K562 (cell line): ENCODE results near the gene SLC17A2. TPM values are rescaled to one million over a fixed set of nuclear protein-coding genes. Genes with fewer than 3 reads are reported as not detected.

Source experiments
- ATAC-seq: fragments of 200-7000 bp; cut with Tn5 transposase; 3 replicates; pipeline ENCODE4 v1.9.1; 2020; ENCODE audit warnings: moderate library complexity
- Bru-seq: library from RNA; stranded (reverse); fragments of 400-500 nt; gene quantifications from one replicate; lab custom pipeline; 2021; lab: Mats Ljungman, UMichigan
- BruChase-seq, 2 experiments: library from RNA; stranded (reverse); fragments of 400-500 nt; gene quantifications; one replicate each; lab custom pipeline; 2021; lab: Mats Ljungman, UMichigan
- BruUV-seq: library from RNA; stranded (reverse); fragments of 400-500 nt; replicated peaks from 2 replicates; lab custom pipeline; 2021; lab: Mats Ljungman, UMichigan
- CTCF ChIA-PET: fragments of 300-600 bp; formaldehyde crosslinking; extraction: SDS; loops from one replicate; lab custom pipeline; 2021; ENCODE audit warnings: low intra/inter-chr PET ratio; lab: Yijun Ruan, JAX
- POLR2A ChIA-PET: fragments of 300-600, 350-650 bp; sonication (Branson Sonifier 250); formaldehyde crosslinking; extraction: SDS; loops from one replicate; lab custom pipeline; 2021; ENCODE audit warnings: antibody characterized with exemption, inconsistent platforms; lab: Yijun Ruan, JAX
- DNase-seq, 4 experiments: peaks; one replicate each; pipeline versions ENCODE4 v3.0.0 to v3.0.0-alpha.2; 2011 to 2018; ENCODE audit warnings: low spot score in 3 of 4, mixed read lengths in 3 of 4; ENCODE audit errors: extremely low read depth in 1 of 4
- FAIRE-seq: peaks from 2 replicates; lab custom pipeline; 2011; peaks lifted over from hg19 to GRCh38; lab: Jason Lieb, UNC
- H2AFZ ChIP-seq: 2 replicates; pipeline ENCODE4 v1.6.0; 2011; ENCODE audit warnings: low read depth, low read length, control low read depth, inconsistent platforms
- H3K27ac ChIP-seq: fragments of 200-600 bp; 3 replicates; pipeline ENCODE4 v1.8.0; 2011; ENCODE audit warnings: low read depth, mild to moderate bottlenecking, control low read depth, inconsistent platforms, low read length, moderate library complexity, mixed read lengths; ENCODE audit errors: extremely low read depth
- H3K27me3 ChIP-seq, 2 experiments: fragments of 300-600 bp in 1 of 2; 2 replicates in 1 of 2; 3 replicates in 1 of 2; pipeline versions ENCODE4 v1.6.0 to v1.8.0; 2011; ENCODE audit warnings: inconsistent platforms in 2 of 2, low read length in 2 of 2, mild to moderate bottlenecking in 1 of 2, mixed read lengths in 1 of 2, moderate library complexity in 1 of 2; ENCODE audit not compliant: control insufficient read depth in 2 of 2, insufficient read depth in 2 of 2
- H3K36me3 ChIP-seq: fragments of 300-600 bp; 3 replicates; pipeline ENCODE4 v1.8.0; 2011; ENCODE audit warnings: mild to moderate bottlenecking, low read length, inconsistent platforms; ENCODE audit not compliant: control insufficient read depth, insufficient read depth
- H3K4me1 ChIP-seq, 2 experiments: fragments of 200-600 bp in 1 of 2; replicated peaks in 1 of 2; 2 replicates in 1 of 2; 3 replicates in 1 of 2; pipeline versions ENCODE4 v1.5.1 to v1.8.0; 2011; ENCODE audit warnings: inconsistent platforms in 2 of 2, low read length in 2 of 2, mild to moderate bottlenecking in 1 of 2, mixed read lengths in 1 of 2, moderate library complexity in 1 of 2; ENCODE audit not compliant: control insufficient read depth in 2 of 2, insufficient read depth in 2 of 2
- H3K4me2 ChIP-seq: 2 replicates; pipeline ENCODE4 v1.6.1; 2011; ENCODE audit warnings: low read length, control low read depth, inconsistent platforms, mixed read lengths; ENCODE audit not compliant: insufficient read depth
- H3K4me3 ChIP-seq: fragments of 200-600 bp; sonication (generic), shearing (Covaris generic); 2 replicates; pipeline ENCODE4 v1.5.1; 2016; ENCODE audit warnings: control low read depth, inconsistent platforms
- H3K79me2 ChIP-seq: fragments of 200-600 bp; 3 replicates; pipeline ENCODE4 v1.8.0; 2011; ENCODE audit warnings: low read length, inconsistent platforms; ENCODE audit not compliant: control insufficient read depth, insufficient read depth
- H3K9ac ChIP-seq, 2 experiments: 2 replicates each; pipeline versions ENCODE4 v1.6.0 to v1.6.1; 2011; ENCODE audit warnings: low read depth in 2 of 2, low read length in 2 of 2, control low read depth in 1 of 2, inconsistent platforms in 1 of 2, mild to moderate bottlenecking in 1 of 2, mixed read lengths in 1 of 2; ENCODE audit not compliant: insufficient read depth in 1 of 2
- H3K9me1 ChIP-seq: one replicate; pipeline ENCODE4 v1.6.0; 2011; ENCODE audit warnings: inconsistent platforms, mild to moderate bottlenecking, low read length, moderate library complexity; ENCODE audit not compliant: control insufficient read depth, insufficient read depth
- H3K9me3 ChIP-seq: replicated peaks from 2 replicates; pipeline ENCODE4 v1.5.1; 2011; ENCODE audit warnings: low read depth, low read length, inconsistent platforms; ENCODE audit not compliant: control insufficient read depth, insufficient read depth
- H4K20me1 ChIP-seq: replicated peaks from 2 replicates; pipeline ENCODE4 v1.6.1; 2011; ENCODE audit warnings: low read length, inconsistent platforms, mixed read lengths; ENCODE audit not compliant: control insufficient read depth, insufficient read depth
- ATF7 ChIP-seq: fragments of 450-650 bp; IDR thresholded peaks from 2 replicates; pipeline ENCODE4 v1.7.1; 2014; ENCODE audit warnings: mild to moderate bottlenecking, moderate library complexity
- CEBPG ChIP-seq, 3 experiments: fragments of 200-800 bp in 1 of 3; sonication (Bioruptor generic) in 1 of 3; sonication (generic) in 1 of 3; formaldehyde crosslinking in 1 of 3; IDR thresholded peaks in 2 of 3; conservative IDR thresholded peaks in 1 of 3; 2 replicates each; pipeline versions ENCODE4 v1.6.1 to v1.8.0; 2016 to 2022; ENCODE audit warnings: missing compliant biosample characterization in 2 of 3, missing genetic modification characterization in 2 of 3, mild to moderate bottlenecking in 1 of 3, missing genetic modification reagents in 1 of 3
- WGBS: fragments of 100-300 bp; shearing (Covaris generic); methylation state at CpG from one replicate; pipeline ENCODE4 v1.1.6; 2016; ENCODE audit warnings: low coverage, mixed read lengths; ENCODE audit not compliant: insufficient coverage; ENCODE audit errors: missing lambda C conversion rate; 5-methylcytosine and 5-hydroxymethylcytosine counted together
- in situ Hi-C: fragments of 300-500 bp; cut with MboI; formaldehyde crosslinking; loops from 4 replicates; pipeline ENCODE4 v1.15.0; 2018; ENCODE audit warnings: inconsistent platforms, mixed read lengths
- intact Hi-C: fragments of 100-400 bp; cut with micrococcal nuclease; formaldehyde crosslinking; loops from 2 replicates; pipeline ENCODE4 v1.14.2; 2022
- long read RNA-seq, 3 experiments: library from polyadenylated mRNA in 2 of 3; library from RNA in 1 of 3; unstranded in 2 of 3; stranded (forward) in 1 of 3; transcript quantifications; one replicate each; pipeline ENCODE4 v2.0.0, GENCODE V29; 2019 to 2022
- polyA minus RNA-seq, 3 experiments: library from RNA; depleted of rRNA, polyadenylated mRNA; stranded (reverse); fragments of >200 nt; gene quantifications; 2 replicates each; pipeline ENCODE4 v1.2.3, GENCODE V29; 2011
- polyA plus RNA-seq, 8 experiments: library from polyadenylated mRNA; depleted of rRNA in 4 of 8; stranded (reverse) in 5 of 8; unstranded in 3 of 8; fragments of >200 nt; fragmentation: Nextera tagmentation in 2 of 8; fragmentation: Illumina TruSeq in 1 of 8; extraction: Ambion mirVana in 2 of 8; extraction: Trizol in 1 of 8; gene quantifications; 2 replicates each; pipeline versions ENCODE4 v1.2.1 to v1.2.3, GENCODE V29; 2011 to 2014; ENCODE audit warnings: inconsistent platforms in 1 of 8, missing spikeins in 1 of 8
- total RNA-seq, 7 experiments: library from RNA; depleted of rRNA in 6 of 7; stranded (reverse); fragments of >200 nt in 6 of 7; fragmentation: Illumina TruSeq in 2 of 7; extraction: Trizol in 2 of 7; gene quantifications; 2 replicates each; pipeline versions ENCODE4 v1.2.1 to v1.2.3, GENCODE V29; 2011 to 2021; ENCODE audit warnings: low replicate concordance in 1 of 7
- TF ChIP-seq, protein P1 (sequence below): fragments of 250-450 bp; sonication (Bioruptor Pico); IDR thresholded peaks from 2 replicates; pipeline ENCODE4 v1.8.0; 2021; ENCODE audit warnings: borderline replicate concordance, mild to moderate bottlenecking, moderate library complexity; ENCODE audit not compliant: poor library complexity, severe bottlenecking

The SLC17A2 gene, protein sequence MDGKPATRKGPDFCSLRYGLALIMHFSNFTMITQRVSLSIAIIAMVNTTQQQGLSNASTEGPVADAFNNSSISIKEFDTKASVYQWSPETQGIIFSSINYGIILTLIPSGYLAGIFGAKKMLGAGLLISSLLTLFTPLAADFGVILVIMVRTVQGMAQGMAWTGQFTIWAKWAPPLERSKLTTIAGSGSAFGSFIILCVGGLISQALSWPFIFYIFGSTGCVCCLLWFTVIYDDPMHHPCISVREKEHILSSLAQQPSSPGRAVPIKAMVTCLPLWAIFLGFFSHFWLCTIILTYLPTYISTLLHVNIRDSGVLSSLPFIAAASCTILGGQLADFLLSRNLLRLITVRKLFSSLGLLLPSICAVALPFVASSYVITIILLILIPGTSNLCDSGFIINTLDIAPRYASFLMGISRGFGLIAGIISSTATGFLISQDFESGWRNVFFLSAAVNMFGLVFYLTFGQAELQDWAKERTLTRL
- not detected in 2 replicates for total RNA-seq (2011; cell fraction: chromatin; rRNA removed; ENCODE audit: low replicate concordance)
- not detected in 2 replicates for total RNA-seq (2011; cell fraction: nucleolus; rRNA removed)
- not detected in 2 replicates for total RNA-seq (2011; cell fraction: nucleoplasm; rRNA removed)
- not detected in 2 replicates for total RNA-seq (2014; rRNA removed)
- not detected in 2 replicates for total RNA-seq (2014; rRNA removed; fragmentation: Illumina TruSeq; extraction: Trizol)
- total RNA-seq (2015; rRNA removed; fragmentation: Illumina TruSeq; extraction: Trizol), result not detected in 2 replicates
- total RNA-seq (2021), result not detected in 2 replicates
- not detected in 2 replicates for polyA plus RNA-seq (2011; rRNA removed)
- not detected in 2 replicates for polyA plus RNA-seq (2011; cell fraction: cytosol; rRNA removed)
- polyA plus RNA-seq (2011; cell fraction: nucleus; rRNA removed), result not detected in 2 replicates
- not detected in 2 replicates for polyA plus RNA-seq (2012)
- polyA plus RNA-seq (2014; fragmentation: Illumina TruSeq; extraction: Trizol), result not detected in 2 replicates
- polyA plus RNA-seq (2014; fragmentation: Nextera tagmentation; extraction: Ambion mirVana), result not detected
- not detected in 2 replicates for polyA plus RNA-seq (2014; rRNA removed)
- polyA minus RNA-seq (2011; rRNA and poly(A)+ RNA removed), result not detected in 2 replicates
- polyA minus RNA-seq (2011; cell fraction: cytosol; rRNA and poly(A)+ RNA removed), result not detected in 2 replicates
- polyA minus RNA-seq (2011; cell fraction: nucleus; rRNA and poly(A)+ RNA removed), result not detected in 2 replicates
- not detected for Bru-seq, nascent RNA
- not detected for BruChase-seq, experiment 1, labeled RNA remaining after a 2-hour chase
- percentile 9 among the genes with signal in this experiment for BruChase-seq, experiment 2, labeled RNA remaining after a 6-hour chase
- long read RNA-seq, experiment 1, result 0 reads
- long read RNA-seq, experiment 2, result 0 reads
- long read RNA-seq, experiment 3, result 0 reads

- intact Hi-C loops (no loop called here), in situ Hi-C loops (no loop called here)
- H2AFZ ChIP-seq, result no peak within 1 kb of the TSS
- H4K20me1 ChIP-seq, result no peaks in the 10 kb centered on the region
- no peak within 1 kb of the TSS for H3K4me2 ChIP-seq
- no peaks in the 10 kb centered on the region for H3K9me3 ChIP-seq
- ChIA-PET POLR2A (interaction anchor here (0.6 to 1.1 kb wide), 3 partner anchors 10 to 252 kb away, joined by 3 read pairs; no protein-coding TSS in a partner anchor), CTCF (no interaction called here)
- H3K36me3 ChIP-seq, result no peaks in the 10 kb centered on the region
- no peaks in the 10 kb centered on the region for H3K9me1 ChIP-seq
- no peak within 1 kb of the TSS for H3K9ac ChIP-seq
- H3K4me3 ChIP-seq, result no peak within 1 kb of the TSS
- no peaks in the 10 kb centered on the region for H3K79me2 ChIP-seq
- no peak for FAIRE-seq
- H3K4me1 ChIP-seq, result no peaks in the 10 kb centered on the region; a peak in 1 of 5 replicates
- DNase-seq, result no peak
- peaks cover 4 to 5% of the 10 kb centered on the region in 2 experiments for H3K27me3 ChIP-seq
- H3K27ac ChIP-seq, result no peak within 1 kb of the TSS
- no peak for ATAC-seq
- BruUV-seq, result no TSS peak
- 20% methylated on average over 9 of the region's 9 CpGs for WGBS
- TF ChIP-seq ATF7 (peak; percentile 28; the same call in 1 of the 2 replicates), CEBPG (CRISPR knock-in tag; IDR thresholded peaks at IDR 0.05) (0 out of 2 replicates have a peak, but pooled peaks have one; percentile 11), CEBPG (tag; conservative IDR thresholded peaks at IDR 0.05 in 1 of 2, IDR thresholded peaks at IDR 0.05 in 1 of 2) (peak; percentile 68 to 93)
- TF ChIP-seq, protein P1, sequence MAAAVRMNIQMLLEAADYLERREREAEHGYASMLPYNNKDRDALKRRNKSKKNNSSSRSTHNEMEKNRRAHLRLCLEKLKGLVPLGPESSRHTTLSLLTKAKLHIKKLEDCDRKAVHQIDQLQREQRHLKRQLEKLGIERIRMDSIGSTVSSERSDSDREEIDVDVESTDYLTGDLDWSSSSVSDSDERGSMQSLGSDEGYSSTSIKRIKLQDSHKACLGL (CRISPR knock-in tag), result no peak
Observed at GRCh38 chr6:25930532-25931410, at the start of gene SLC17A2. Gene SLC17A2, minus strand, starts transcription at chr6:25930691. Its CDS starts 4,895 bp downstream, at chr6:25925796.
